Upper lobe of right lung (tissue), 1 donor: ENCODE results near the gene GPR141. TPM values are rescaled to one million over a fixed set of nuclear protein-coding genes. Genes with fewer than 3 reads are reported as not detected.
A peak's percentile ranks its signal among the peaks of the same experiment; 100 is the strongest.

ENCODE experiments used
- ATAC-seq: fragments of 200-7000 bp; cut with Tn5 transposase; one replicate; pipeline ENCODE4 v1.9.1; 2020; ENCODE audit warnings: mild to moderate bottlenecking, moderate library complexity
- DNase-seq: peaks from one replicate; pipeline ENCODE4 v3.0.0-alpha.2; 2020
- H3K27ac ChIP-seq: fragments of 200-600 bp; one replicate; pipeline ENCODE4 v1.8.0; 2022
- H3K27me3 ChIP-seq: fragments of 200-600 bp; one replicate; pipeline ENCODE4 v1.8.0; 2022; ENCODE audit warnings: mild to moderate bottlenecking
- H3K36me3 ChIP-seq: fragments of 200-600 bp; one replicate; pipeline ENCODE4 v1.8.0; 2022
- H3K4me1 ChIP-seq: fragments of 200-600 bp; one replicate; pipeline ENCODE4 v1.8.0; 2022
- H3K4me3 ChIP-seq: fragments of 200-600 bp; one replicate; pipeline ENCODE4 v1.8.0; 2022; ENCODE audit warnings: mild to moderate bottlenecking
- H3K9me3 ChIP-seq: fragments of 200-600 bp; one replicate; pipeline ENCODE4 v1.8.0; 2022
- CTCF ChIP-seq: fragments of 200-600 bp; IDR thresholded peaks from one replicate; pipeline ENCODE4 v1.8.0; 2022; ENCODE audit warnings: antibody characterized with exemption
- intact Hi-C: fragments of 100-400 bp; cut with DNase I; formaldehyde crosslinking; loops from one replicate; pipeline ENCODE4 v1.11.0; 2022
- long read RNA-seq: library from polyadenylated mRNA; unstranded; transcript quantifications from one replicate; pipeline ENCODE4 v2.0.0, GENCODE V29; 2021
- total RNA-seq: library from RNA; stranded (reverse); fragmentation: NEBNext Ultra II Directional; extraction: Animal tissue kit (Norgen Biotek cat#: 25700); gene quantifications from one replicate; pipeline ENCODE4 v1.2.1, GENCODE V29; 2021
- donor health status: DM: no; HTN: yes; CAD: no; lungs with severe emphysema.

GPR141 gene, protein sequence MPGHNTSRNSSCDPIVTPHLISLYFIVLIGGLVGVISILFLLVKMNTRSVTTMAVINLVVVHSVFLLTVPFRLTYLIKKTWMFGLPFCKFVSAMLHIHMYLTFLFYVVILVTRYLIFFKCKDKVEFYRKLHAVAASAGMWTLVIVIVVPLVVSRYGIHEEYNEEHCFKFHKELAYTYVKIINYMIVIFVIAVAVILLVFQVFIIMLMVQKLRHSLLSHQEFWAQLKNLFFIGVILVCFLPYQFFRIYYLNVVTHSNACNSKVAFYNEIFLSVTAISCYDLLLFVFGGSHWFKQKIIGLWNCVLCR
- total RNA-seq: 4.0 TPM
- long read RNA-seq, partial matches to known transcripts: 0 of 2 reads
- long read RNA-seq, other reads (novel, unspliced or antisense): 2 of 2 reads

DNA sequence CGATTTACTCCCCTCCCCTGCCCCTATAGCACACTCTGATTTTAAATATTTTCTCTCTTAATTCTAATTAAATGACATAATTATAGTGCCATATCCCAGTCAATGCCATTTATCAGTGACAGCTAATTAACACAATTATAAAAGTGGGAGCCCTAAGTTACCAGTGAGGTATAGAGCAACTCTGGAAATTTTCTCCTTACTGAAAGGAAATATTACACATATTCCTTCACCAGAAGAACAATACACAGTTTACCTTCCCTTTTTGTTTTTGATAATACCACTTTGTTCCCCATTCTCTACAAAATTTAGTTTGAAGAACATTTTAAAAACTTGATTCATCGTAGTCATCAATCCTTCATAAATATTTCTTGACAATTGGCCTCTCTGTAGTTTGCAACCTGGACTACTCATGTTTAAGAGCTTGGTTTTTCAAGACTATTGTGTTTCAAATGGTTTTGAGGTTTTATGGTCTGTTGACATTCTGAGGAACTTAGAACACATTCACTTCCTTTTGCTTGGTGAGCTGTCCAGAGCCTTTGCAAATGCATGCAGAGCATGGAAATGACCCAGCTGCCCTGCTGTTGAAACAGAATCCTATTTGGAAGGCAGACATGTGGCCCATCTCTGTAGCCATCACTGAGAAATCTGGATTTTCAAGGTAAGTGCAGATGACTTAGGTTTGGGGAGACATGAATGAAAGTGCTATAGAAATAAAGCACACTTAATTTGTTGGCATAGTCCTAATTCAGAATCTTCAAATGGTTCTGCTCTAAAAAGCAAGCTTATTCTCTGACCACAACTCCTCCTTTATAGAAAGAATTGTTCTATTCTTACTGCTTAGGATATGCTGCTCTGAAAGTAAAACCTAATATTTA is at the start of gene GPR141:
Gene GPR141 (plus strand): TSS at position 521 of the 875 bp plus-strand sequence. CDS start 56,628 bp downstream, outside the sequence.
- no peak for TF ChIP-seq CTCF
- Histone ChIP-seq H3K9me3 (no peaks in the 10 kb centered on the region), H3K27me3 (no peaks in the 10 kb centered on the region), H3K4me1 (no peaks in the 10 kb centered on the region), H3K4me3 (peak within 1 kb of the TSS; percentile 4), H3K27ac (peak within 1 kb of the TSS; percentile 24), H3K36me3 (no peaks in the 10 kb centered on the region)
- DNase-seq: no peak
- ATAC-seq: peak; percentile 80
- intact Hi-C loops: no loop called here

- Histone ChIP-seq H3K27me3 (no peaks in the 10 kb centered on the region), H3K4me1 (no peaks in the 10 kb centered on the region), H3K27ac (no peak overlapping the region), H3K36me3 (no peaks in the 10 kb centered on the region), H3K9me3 (no peaks in the 10 kb centered on the region), H3K4me3 (no peak overlapping the region)
- TF ChIP-seq CTCF: no peak
- intact Hi-C loops: no loop called here
- ATAC-seq (peak; percentile 84), DNase-seq (peak; percentile 45)
Measured at GRCh38 chr7:37635346-37635745, 48.2 kb upstream of the GPR141 start.

DNA sequence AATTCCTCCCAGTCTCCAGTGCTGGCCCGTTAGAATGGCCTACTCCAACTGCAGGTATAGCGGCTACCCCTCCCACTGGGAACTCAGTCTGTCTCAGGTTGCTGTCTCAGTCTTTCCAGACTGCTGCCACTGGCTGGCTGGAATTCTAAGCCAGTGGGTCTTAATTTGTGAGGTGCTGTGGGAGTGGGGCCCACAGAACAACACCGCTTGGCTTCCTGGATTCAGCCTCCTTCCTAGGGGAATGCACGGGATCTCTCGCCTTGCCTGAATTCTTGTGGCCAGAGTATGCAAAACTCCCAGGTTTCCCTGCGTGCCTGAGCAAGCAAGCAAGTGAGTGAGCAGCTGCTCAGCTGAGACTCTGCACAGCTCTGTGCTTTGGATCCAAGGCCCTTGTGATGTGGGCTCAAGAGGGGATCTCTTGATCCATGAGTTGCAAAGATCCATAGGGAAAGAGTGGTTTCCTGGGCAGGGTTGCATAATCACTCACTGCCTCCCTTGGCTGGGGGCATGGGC is 41.5 kb upstream of the GPR141 start:
- no peaks in the 10 kb centered on the region for H3K36me3 ChIP-seq
- no peaks in the 10 kb centered on the region for H3K9me3 ChIP-seq
- no peak for TF ChIP-seq CTCF
- ATAC-seq (no peak), DNase-seq (no peak)
- no peaks in the 10 kb centered on the region for H3K27me3 ChIP-seq
- H3K4me1 ChIP-seq: no peaks in the 10 kb centered on the region
- no peak overlapping the region for H3K4me3 ChIP-seq
- H3K27ac ChIP-seq: no peak overlapping the region
- intact Hi-C loops: no loop called here

- no peak overlapping the region for H3K27ac ChIP-seq
- H3K9me3 ChIP-seq: no peaks in the 10 kb centered on the region
- no peaks in the 10 kb centered on the region for H3K4me1 ChIP-seq
- no peaks in the 10 kb centered on the region for H3K27me3 ChIP-seq
- intact Hi-C loops: no loop called here
- no peak overlapping the region for H3K4me3 ChIP-seq
- DNase-seq: no peak
- no peaks in the 10 kb centered on the region for H3K36me3 ChIP-seq
- TF ChIP-seq CTCF: no peak
- no peak for ATAC-seq
Measured at GRCh38 chr7:37643876-37644275, 39.7 kb upstream of the GPR141 start.

GRCh38 chr7:37645282-37646050 is 38.1 kb upstream of the GPR141 start:
- no peaks in the 10 kb centered on the region for H3K9me3 ChIP-seq
- intact Hi-C loops: no loop called here

More at GRCh38 chr7:37645282-37646050, 38.1 kb upstream of the GPR141 start:
- TF ChIP-seq CTCF: no peak
- ATAC-seq (no peak), DNase-seq (no peak)
- H3K27me3 ChIP-seq: no peaks in the 10 kb centered on the region
- H3K27ac ChIP-seq: peak overlapping the region; percentile 3
- no peak overlapping the region for H3K4me3 ChIP-seq
- H3K4me1 ChIP-seq: no peaks in the 10 kb centered on the region
- H3K36me3 ChIP-seq: no peaks in the 10 kb centered on the region
